Adipocyte (in vitro differentiated cells): Measurements from ENCODE around the gene USP22.
"Not testable (repeated sequence)": the region's sequence is repeated elsewhere in the genome, so short reads cannot be mapped to it uniquely, and the experiment has no call there.

Experiments used
- DNase-seq: peaks from one replicate; pipeline ENCODE4 v3.0.0-alpha.2; 2015; ENCODE audit warnings: low read depth
- H3K27me3 ChIP-seq: replicated peaks from 2 replicates; pipeline ENCODE4 v1.7.0; 2013; ENCODE audit warnings: mild to moderate bottlenecking, low read length, moderate library complexity; ENCODE audit not compliant: control insufficient read depth, insufficient read depth
- H3K36me3 ChIP-seq: 2 replicates; pipeline ENCODE4 v1.7.0; 2013; ENCODE audit warnings: low read length, mild to moderate bottlenecking, moderate library complexity; ENCODE audit not compliant: control insufficient read depth, insufficient read depth, severe bottlenecking
- H3K4me1 ChIP-seq: 2 replicates; pipeline ENCODE4 v1.7.0; 2013; ENCODE audit warnings: mild to moderate bottlenecking, low read length, moderate library complexity; ENCODE audit not compliant: control insufficient read depth, insufficient read depth
- H3K4me3 ChIP-seq: 2 replicates; pipeline ENCODE4 v1.7.0; 2013; ENCODE audit warnings: mild to moderate bottlenecking, low read length, moderate library complexity
- H3K9ac ChIP-seq: 2 replicates; pipeline ENCODE4 v1.7.0; 2013; ENCODE audit warnings: mild to moderate bottlenecking, low read length, moderate library complexity
- H3K9me3 ChIP-seq: 2 replicates; pipeline ENCODE4 v1.7.0; 2013; ENCODE audit warnings: mild to moderate bottlenecking, low read length, moderate library complexity; ENCODE audit not compliant: control insufficient read depth

USP22 gene

GRCh38 chr17:20979792-20980083 is 63.1 kb downstream of the USP22 start:
- Histone ChIP-seq H3K4me1 (no peaks in the 10 kb centered on the region), H3K9me3 (no peaks in the 10 kb centered on the region)
- no peak for DNase-seq

GRCh38 chr17:20979007-20979791 is 63.6 kb downstream of the USP22 start:
- not testable (repeated sequence) for H3K9me3 ChIP-seq, H3K9ac ChIP-seq, DNase-seq, H3K36me3 ChIP-seq, H3K4me3 ChIP-seq, H3K4me1 ChIP-seq
- H3K27me3 ChIP-seq, result peaks cover 42% of the 10 kb centered on the region

More at GRCh38 chr17:20979792-20980083, 63.1 kb downstream of the USP22 start:
- H3K36me3 ChIP-seq, result no peaks in the 10 kb centered on the region
- H3K9ac ChIP-seq, result no peak overlapping the region
- no peak overlapping the region for H3K4me3 ChIP-seq
- peaks cover 42% of the 10 kb centered on the region for H3K27me3 ChIP-seq

- H3K4me1 ChIP-seq, H3K4me3 ChIP-seq, H3K9ac ChIP-seq, H3K9me3 ChIP-seq, H3K36me3 ChIP-seq, DNase-seq: not testable (repeated sequence)
- H3K27me3 ChIP-seq, result peaks cover 44% of the 10 kb centered on the region
Observed at GRCh38 chr17:20977609-20978253, 65.1 kb downstream of the USP22 start.

- no peaks in the 10 kb centered on the region for H3K4me1 ChIP-seq
- no peak overlapping the region for H3K4me3 ChIP-seq
- no peak for DNase-seq
- peaks cover 39% of the 10 kb centered on the region for H3K27me3 ChIP-seq
- H3K9ac ChIP-seq, result no peak overlapping the region
- H3K9me3 ChIP-seq, result no peaks in the 10 kb centered on the region
- H3K36me3 ChIP-seq, result no peaks in the 10 kb centered on the region
Observed at GRCh38 chr17:20975566-20975965, 67.2 kb downstream of the USP22 start.

- H3K4me3 ChIP-seq, result no peak overlapping the region
- DNase-seq, result no peak
- H3K36me3 ChIP-seq, result no peaks in the 10 kb centered on the region
Observed at GRCh38 chr17:20970329-20970728, 72.5 kb downstream of the USP22 start.

DNA sequence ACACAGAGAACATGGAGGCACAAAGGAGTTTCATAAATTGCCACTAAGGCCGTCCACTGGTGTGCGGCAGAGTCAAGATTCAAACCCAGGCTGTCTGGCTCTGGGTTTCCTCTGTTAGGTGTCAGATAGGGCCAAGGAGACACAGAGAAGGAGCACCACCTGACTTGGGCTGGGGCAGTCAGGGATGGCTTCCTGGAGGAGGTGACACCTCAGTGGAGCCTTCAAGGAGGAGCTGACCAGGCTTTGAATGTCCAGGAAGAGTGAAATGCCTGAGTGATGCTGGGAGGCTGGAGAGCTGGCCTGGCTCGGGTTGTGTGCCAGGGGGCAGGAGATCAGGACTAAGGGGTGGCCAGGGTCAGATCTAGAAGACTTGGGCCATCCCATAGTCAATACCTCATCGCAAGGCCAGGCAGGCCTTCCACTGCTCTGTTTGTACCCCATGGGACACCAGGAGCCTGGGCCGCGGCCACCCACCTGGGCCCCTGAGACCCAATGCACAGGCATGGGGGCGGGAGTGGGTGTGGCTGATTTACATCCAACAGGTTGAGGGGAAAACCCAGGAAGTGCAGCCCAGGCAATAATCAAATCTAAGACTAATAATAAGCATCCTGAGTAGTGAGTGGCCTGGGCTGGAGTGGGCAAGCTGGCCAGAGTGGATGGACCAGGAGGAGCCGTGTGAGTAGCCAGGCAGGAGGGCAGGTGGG is 73.7 kb downstream of the USP22 start:
- no peaks in the 10 kb centered on the region for H3K36me3 ChIP-seq
- DNase-seq, result no peak
- no peak overlapping the region for H3K4me3 ChIP-seq
- no peak overlapping the region for H3K9ac ChIP-seq
- peaks cover 10% of the 10 kb centered on the region for H3K27me3 ChIP-seq
- H3K4me1 ChIP-seq, result no peaks in the 10 kb centered on the region
- no peaks in the 10 kb centered on the region for H3K9me3 ChIP-seq

More at GRCh38 chr17:20970329-20970728, 72.5 kb downstream of the USP22 start:
- H3K9me3 ChIP-seq, result no peaks in the 10 kb centered on the region
- H3K4me1 ChIP-seq, result no peaks in the 10 kb centered on the region
- no peak overlapping the region for H3K9ac ChIP-seq
- peaks cover 11% of the 10 kb centered on the region for H3K27me3 ChIP-seq

- Histone ChIP-seq H3K9me3 (no peaks in the 10 kb centered on the region), H3K9ac (no peak overlapping the region), H3K36me3 (no peaks in the 10 kb centered on the region), H3K27me3 (peaks cover 9% of the 10 kb centered on the region), H3K4me1 (no peaks in the 10 kb centered on the region), H3K4me3 (no peak overlapping the region)
- no peak for DNase-seq
Observed at GRCh38 chr17:20967776-20968175, 75.0 kb downstream of the USP22 start.

- H3K27me3 ChIP-seq, result peaks cover 9% of the 10 kb centered on the region
- no peak for DNase-seq
- H3K9ac ChIP-seq, result no peak overlapping the region
- no peak overlapping the region for H3K4me3 ChIP-seq
- no peaks in the 10 kb centered on the region for H3K36me3 ChIP-seq
- H3K9me3 ChIP-seq, result no peaks in the 10 kb centered on the region
- no peaks in the 10 kb centered on the region for H3K4me1 ChIP-seq
Observed at GRCh38 chr17:20966870-20967269, 75.9 kb downstream of the USP22 start.

DNA sequence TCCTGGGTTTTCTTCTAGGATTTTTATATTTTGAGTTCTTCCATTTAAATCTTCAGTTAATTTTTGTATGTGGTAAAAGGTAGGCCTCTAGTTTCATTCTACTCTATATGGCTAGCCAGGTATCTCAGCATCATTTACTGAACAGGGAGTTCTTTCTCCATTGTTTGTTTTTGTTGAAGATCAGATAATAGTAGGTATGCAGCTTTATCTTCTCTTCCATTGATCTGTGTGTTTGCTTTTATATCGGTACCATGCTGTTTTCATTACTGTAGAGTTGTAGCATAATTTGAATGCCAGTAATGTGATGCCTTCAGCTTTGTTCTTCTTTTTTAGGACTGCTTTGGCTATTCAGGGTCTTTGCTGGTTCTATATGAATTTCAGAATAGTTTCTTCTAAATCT is 77.3 kb downstream of the USP22 start:
- no peak overlapping the region for H3K4me3 ChIP-seq
- peaks cover 5% of the 10 kb centered on the region for H3K27me3 ChIP-seq
- H3K36me3 ChIP-seq, result no peaks in the 10 kb centered on the region
- no peak overlapping the region for H3K9ac ChIP-seq
- no peak for DNase-seq
- no peaks in the 10 kb centered on the region for H3K9me3 ChIP-seq
- no peaks in the 10 kb centered on the region for H3K4me1 ChIP-seq

- H3K27me3 ChIP-seq, result no peaks in the 10 kb centered on the region
- H3K4me1 ChIP-seq, result no peaks in the 10 kb centered on the region
- no peaks in the 10 kb centered on the region for H3K36me3 ChIP-seq
- no peak overlapping the region for H3K4me3 ChIP-seq
- H3K9ac ChIP-seq, result no peak overlapping the region
- H3K9me3 ChIP-seq, result no peaks in the 10 kb centered on the region
- peak; percentile 75 for DNase-seq
Observed at GRCh38 chr17:20961586-20961985, 81.2 kb downstream of the USP22 start.

- DNase-seq, result no peak
- Histone ChIP-seq H3K9me3 (no peaks in the 10 kb centered on the region), H3K4me3 (no peak overlapping the region), H3K9ac (no peak overlapping the region), H3K4me1 (peaks cover 6% of the 10 kb centered on the region), H3K36me3 (no peaks in the 10 kb centered on the region), H3K27me3 (no peaks in the 10 kb centered on the region)
Observed at GRCh38 chr17:20960871-20961270, 81.9 kb downstream of the USP22 start.
